ENCODE data around the gene CDKAL1.

Gene CDKAL1

DNA sequence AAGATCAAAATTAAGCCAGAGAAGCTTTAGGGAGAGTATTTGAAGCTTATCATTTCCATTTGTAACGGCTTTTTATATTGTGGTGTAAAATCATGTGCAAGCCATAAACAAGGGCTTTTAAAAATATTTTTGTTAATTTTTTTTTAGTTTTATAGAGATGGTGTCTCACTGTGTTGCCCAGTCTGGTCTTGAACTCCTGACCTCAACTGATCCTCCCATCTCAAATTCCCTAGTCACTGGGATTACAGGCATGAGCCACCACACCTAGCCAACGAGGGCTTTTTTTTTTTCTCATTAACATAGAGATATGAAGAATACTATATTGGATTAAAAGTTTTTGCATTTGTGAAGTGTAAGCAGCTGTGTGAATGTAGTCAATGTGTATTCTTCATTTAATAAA is 29.1 kb downstream of the CDKAL1 start:
- Histone ChIP-seq H3K4me3 (replicated peaks; ENCODE audit: insufficient read depth, low read length) (no peak overlapping the region), H3K27me3 (ENCODE audit: insufficient read depth, poor library complexity, severe bottlenecking) (no peaks in the 10 kb centered on the region), H3K27ac (replicated peaks) (no peak overlapping the region)
- no peak for TF ChIP-seq POLR2AphosphoS5 (IDR thresholded peaks at IDR 0.05; ENCODE audit: low read depth)
- TF ChIP-seq, protein P1, sequence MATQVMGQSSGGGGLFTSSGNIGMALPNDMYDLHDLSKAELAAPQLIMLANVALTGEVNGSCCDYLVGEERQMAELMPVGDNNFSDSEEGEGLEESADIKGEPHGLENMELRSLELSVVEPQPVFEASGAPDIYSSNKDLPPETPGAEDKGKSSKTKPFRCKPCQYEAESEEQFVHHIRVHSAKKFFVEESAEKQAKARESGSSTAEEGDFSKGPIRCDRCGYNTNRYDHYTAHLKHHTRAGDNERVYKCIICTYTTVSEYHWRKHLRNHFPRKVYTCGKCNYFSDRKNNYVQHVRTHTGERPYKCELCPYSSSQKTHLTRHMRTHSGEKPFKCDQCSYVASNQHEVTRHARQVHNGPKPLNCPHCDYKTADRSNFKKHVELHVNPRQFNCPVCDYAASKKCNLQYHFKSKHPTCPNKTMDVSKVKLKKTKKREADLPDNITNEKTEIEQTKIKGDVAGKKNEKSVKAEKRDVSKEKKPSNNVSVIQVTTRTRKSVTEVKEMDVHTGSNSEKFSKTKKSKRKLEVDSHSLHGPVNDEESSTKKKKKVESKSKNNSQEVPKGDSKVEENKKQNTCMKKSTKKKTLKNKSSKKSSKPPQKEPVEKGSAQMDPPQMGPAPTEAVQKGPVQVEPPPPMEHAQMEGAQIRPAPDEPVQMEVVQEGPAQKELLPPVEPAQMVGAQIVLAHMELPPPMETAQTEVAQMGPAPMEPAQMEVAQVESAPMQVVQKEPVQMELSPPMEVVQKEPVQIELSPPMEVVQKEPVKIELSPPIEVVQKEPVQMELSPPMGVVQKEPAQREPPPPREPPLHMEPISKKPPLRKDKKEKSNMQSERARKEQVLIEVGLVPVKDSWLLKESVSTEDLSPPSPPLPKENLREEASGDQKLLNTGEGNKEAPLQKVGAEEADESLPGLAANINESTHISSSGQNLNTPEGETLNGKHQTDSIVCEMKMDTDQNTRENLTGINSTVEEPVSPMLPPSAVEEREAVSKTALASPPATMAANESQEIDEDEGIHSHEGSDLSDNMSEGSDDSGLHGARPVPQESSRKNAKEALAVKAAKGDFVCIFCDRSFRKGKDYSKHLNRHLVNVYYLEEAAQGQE (IDR thresholded peaks at IDR 0.05; ENCODE audit: insufficient replicate concordance, low read depth): no peak
- TF ChIP-seq CTCF (IDR thresholded peaks at IDR 0.05; ENCODE audit: insufficient read depth, low read length): no peak
- TF ChIP-seq SPI1 (IDR thresholded peaks at IDR 0.05; ENCODE audit: borderline replicate concordance, low read depth): no peak
- no peak for TF ChIP-seq GABPA (IDR thresholded peaks at IDR 0.05; ENCODE audit: low read depth)
- no peak for DNase-seq (ENCODE audit: low read depth in 1 of 2, low spot score in 1 of 2)

GRCh38 chr6:20564269-20564668 is 30.0 kb downstream of the CDKAL1 start:
- Histone ChIP-seq H3K27ac (replicated peaks) (no peak overlapping the region), H3K27me3 (ENCODE audit: insufficient read depth, poor library complexity, severe bottlenecking) (no peaks in the 10 kb centered on the region), H3K4me3 (replicated peaks; ENCODE audit: insufficient read depth, low read length) (no peak overlapping the region)
- DNase-seq (ENCODE audit: low read depth in 1 of 2, low spot score in 1 of 2): no peak
- TF ChIP-seq SPI1 (IDR thresholded peaks at IDR 0.05; ENCODE audit: borderline replicate concordance, low read depth) (no peak), CTCF (IDR thresholded peaks at IDR 0.05; ENCODE audit: insufficient read depth, low read length) (no peak), POLR2AphosphoS5 (IDR thresholded peaks at IDR 0.05; ENCODE audit: low read depth) (no peak), GABPA (IDR thresholded peaks at IDR 0.05; ENCODE audit: low read depth) (no peak)
- TF ChIP-seq, protein P1 (IDR thresholded peaks at IDR 0.05; ENCODE audit: insufficient replicate concordance, low read depth): no peak

- no peak for TF ChIP-seq GABPA (IDR thresholded peaks at IDR 0.05; ENCODE audit: low read depth)
- TF ChIP-seq SPI1 (IDR thresholded peaks at IDR 0.05; ENCODE audit: borderline replicate concordance, low read depth): no peak
- TF ChIP-seq, protein P1 (IDR thresholded peaks at IDR 0.05; ENCODE audit: insufficient replicate concordance, low read depth): no peak
- no peak for TF ChIP-seq CTCF (IDR thresholded peaks at IDR 0.05; ENCODE audit: insufficient read depth, low read length)
- no peak for TF ChIP-seq POLR2AphosphoS5 (IDR thresholded peaks at IDR 0.05; ENCODE audit: low read depth)
- no peak overlapping the region for H3K27ac ChIP-seq (replicated peaks)
- no peak for DNase-seq (ENCODE audit: low read depth in 1 of 2, low spot score in 1 of 2)
- H3K27me3 ChIP-seq (ENCODE audit: insufficient read depth, poor library complexity, severe bottlenecking): no peaks in the 10 kb centered on the region
- H3K4me3 ChIP-seq (replicated peaks; ENCODE audit: insufficient read depth, low read length): no peak overlapping the region
Observed at GRCh38 chr6:20564777-20565176, 30.5 kb downstream of the CDKAL1 start.
